Endothelial cell of umbilical vein (primary cell): ENCODE results near the gene MAB21L2. TPM values are rescaled to one million over a fixed set of nuclear protein-coding genes. Genes with fewer than 3 reads are reported as not detected.

Source experiments
- BruUV-seq: library from RNA; stranded (reverse); fragments of 400-500 nt; replicated peaks from 2 replicates; lab custom pipeline; 2021; lab: Mats Ljungman, UMichigan
- CTCF ChIA-PET: fragments of 300-600, 350-600 bp; sonication (Branson Sonifier 250); formaldehyde crosslinking; loops from one replicate; lab custom pipeline; 2021; ENCODE audit warnings: antibody characterized with exemption, inconsistent platforms; lab: Charles Lee
- POLR2A ChIA-PET: fragments of 300-600, 350-600 bp; sonication (Branson Sonifier 250); formaldehyde crosslinking; loops from one replicate; lab custom pipeline; 2021; ENCODE audit warnings: antibody characterized with exemption, inconsistent platforms; lab: Charles Lee
- DNase-seq: peaks from one replicate; pipeline ENCODE4 v3.0.0-alpha.2; 2011; ENCODE audit warnings: low read depth, low spot score
- FAIRE-seq: peaks from 2 replicates; lab custom pipeline; 2011; peaks lifted over from hg19 to GRCh38; lab: Jason Lieb, UNC
- H2AFZ ChIP-seq: 2 replicates; pipeline ENCODE4 v1.6.0; 2012; ENCODE audit warnings: low read depth, low read length, control low read depth, inconsistent platforms
- H3K27ac ChIP-seq: 2 replicates; pipeline ENCODE4 v1.5.1; 2011; ENCODE audit warnings: low read depth, mild to moderate bottlenecking, control low read depth, low read length, moderate library complexity; ENCODE audit not compliant: insufficient read depth
- H3K27me3 ChIP-seq, 2 experiments: 2 replicates each; pipeline versions ENCODE4 v1.6.0 to v1.6.1; 2011; ENCODE audit warnings: low read length in 2 of 2, mixed read lengths in 1 of 2; ENCODE audit not compliant: control insufficient read depth in 2 of 2, insufficient read depth in 2 of 2
- H3K36me3 ChIP-seq, 2 experiments: 2 replicates in 1 of 2; 3 replicates in 1 of 2; pipeline ENCODE4 v1.5.1; 2011; ENCODE audit warnings: low read length in 2 of 2, mild to moderate bottlenecking in 1 of 2, moderate library complexity in 1 of 2; ENCODE audit not compliant: control insufficient read depth in 2 of 2, insufficient read depth in 2 of 2; ENCODE audit errors: extremely low read depth in 1 of 2
- H3K4me1 ChIP-seq: 3 replicates; pipeline ENCODE4 v1.5.1; 2011; ENCODE audit warnings: mild to moderate bottlenecking, low read length; ENCODE audit not compliant: control insufficient read depth, insufficient read depth; ENCODE audit errors: extremely low read depth
- H3K4me2 ChIP-seq: 2 replicates; pipeline ENCODE4 v1.6.1; 2011; ENCODE audit warnings: low read length, control low read depth, mixed read lengths; ENCODE audit not compliant: insufficient read depth
- H3K4me3 ChIP-seq, 3 experiments: fragments of 200-600 bp in 1 of 3; sonication (generic), shearing (Covaris generic) in 1 of 3; replicated peaks in 1 of 3; 2 replicates each; pipeline ENCODE4 v1.5.1; 2011 to 2016; ENCODE audit warnings: control low read depth in 3 of 3, low read length in 3 of 3, mild to moderate bottlenecking in 2 of 3, inconsistent platforms in 1 of 3, low read depth in 1 of 3, moderate library complexity in 1 of 3; ENCODE audit not compliant: insufficient read depth in 1 of 3
- H3K79me2 ChIP-seq: 2 replicates; pipeline ENCODE4 v1.6.0; 2012; ENCODE audit warnings: low read length, inconsistent platforms; ENCODE audit not compliant: control insufficient read depth, insufficient read depth
- H3K9ac ChIP-seq: replicated peaks from 2 replicates; pipeline ENCODE3; 2011; ENCODE audit warnings: low read length, control low read depth; ENCODE audit not compliant: insufficient read depth; ENCODE audit errors: extremely low read depth
- H3K9me1 ChIP-seq: replicated peaks from 3 replicates; pipeline ENCODE4 v1.6.0; 2011; ENCODE audit warnings: mild to moderate bottlenecking, low read length; ENCODE audit not compliant: control insufficient read depth, insufficient read depth; ENCODE audit errors: extremely low read depth
- H3K9me3 ChIP-seq: replicated peaks from 2 replicates; pipeline ENCODE4 v1.5.1; 2012; ENCODE audit warnings: low read length, inconsistent platforms; ENCODE audit not compliant: control insufficient read depth, insufficient read depth
- H4K20me1 ChIP-seq: replicated peaks from 2 replicates; pipeline ENCODE3; 2011; ENCODE audit warnings: mild to moderate bottlenecking, low read length; ENCODE audit not compliant: control insufficient read depth, insufficient read depth; ENCODE audit errors: extremely low read depth
- CTCF ChIP-seq, 2 donors: IDR thresholded peaks; 1 replicate in 1 of 2; 2 replicates in 1 of 2; pipeline ENCODE4 v1.5.1; 2011; ENCODE audit warnings: low read length in 2 of 2, mild to moderate bottlenecking in 2 of 2, moderate library complexity in 2 of 2, control low read depth in 1 of 2, inconsistent platforms in 1 of 2, low read depth in 1 of 2; ENCODE audit not compliant: insufficient read depth in 1 of 2; ENCODE audit errors: extremely low read depth in 1 of 2
- EZH2 ChIP-seq: IDR thresholded peaks from 2 replicates; pipeline ENCODE4 v1.6.1; 2012; ENCODE audit warnings: borderline replicate concordance, low read depth, mild to moderate bottlenecking, moderate library complexity, low read length, inconsistent platforms; ENCODE audit not compliant: severe bottlenecking
- FOS ChIP-seq: IDR thresholded peaks from 2 replicates; pipeline ENCODE4 v1.6.1; 2011; ENCODE audit warnings: mild to moderate bottlenecking, low read length, moderate library complexity, borderline replicate concordance; ENCODE audit not compliant: insufficient read depth
- GATA2 ChIP-seq: IDR thresholded peaks from 2 replicates; pipeline ENCODE4 v1.7.0; 2011; ENCODE audit warnings: low read depth, mild to moderate bottlenecking, moderate library complexity, mixed read lengths, low read length; ENCODE audit not compliant: insufficient read length, insufficient read depth
- JUN ChIP-seq: IDR thresholded peaks from 2 replicates; pipeline ENCODE4 v1.6.1; 2011; ENCODE audit warnings: borderline replicate concordance, low read depth; ENCODE audit not compliant: insufficient read length, insufficient read depth
- MAX ChIP-seq: IDR thresholded peaks from 2 replicates; pipeline ENCODE4 v1.6.1; 2011; ENCODE audit not compliant: insufficient read depth, insufficient read length
- MYC ChIP-seq: IDR thresholded peaks from one replicate; pipeline ENCODE4 v1.6.1; 2011; ENCODE audit warnings: mild to moderate bottlenecking, low read depth, low read length
- POLR2A ChIP-seq: IDR thresholded peaks from 2 replicates; pipeline ENCODE4 v1.6.1; 2012; ENCODE audit warnings: low read depth, mild to moderate bottlenecking, control low read depth, low read length
- POLR2AphosphoS5 ChIP-seq: IDR thresholded peaks from 2 replicates; pipeline ENCODE4 v1.6.1; 2012; ENCODE audit warnings: low read depth, mild to moderate bottlenecking, control low read depth, low read length, moderate library complexity; ENCODE audit not compliant: insufficient read depth
- dilution Hi-C: fragments of 300-500 bp; cut with MboI; formaldehyde crosslinking; loops from one replicate; pipeline ENCODE4 v1.15.0; 2019; ENCODE audit warnings: low sequenced_read_pairs; ENCODE audit not compliant: extremely low pct_ligation_motif_present
- intact Hi-C: fragments of 100-400 bp; cut with micrococcal nuclease; formaldehyde crosslinking; loops from one replicate; pipeline ENCODE4 v1.10.0; 2022
- polyA plus RNA-seq, 4 experiments: library from polyadenylated mRNA; depleted of rRNA in 3 of 4; stranded (reverse) in 3 of 4; unstranded in 1 of 4; fragments of >200 nt; gene quantifications; 2 replicates each; pipeline versions ENCODE4 v1.2.1 to v1.2.3, GENCODE V29; 2011 to 2012; ENCODE audit warnings: missing spikeins in 1 of 4
- total RNA-seq: library from RNA; stranded (reverse); gene quantifications from 2 replicates; pipeline ENCODE4 v1.2.3, GENCODE V29; 2021

MAB21L2 gene
- total and polyA plus RNA-seq, 2 donors (not counting 3 experiments of a cell fraction or from before 2014, with no cell fraction given): not detected

- H3K27ac ChIP-seq: no peak overlapping the region
- POLR2A ChIA-PET: no interaction called here
- no peak overlapping the region for H2AFZ ChIP-seq
- H3K4me3 ChIP-seq: no peak overlapping the region
- H3K9me3 ChIP-seq: no peaks in the 10 kb centered on the region
- H3K9me1 ChIP-seq: no peaks in the 10 kb centered on the region
- no TSS peak for BruUV-seq
- no peak for TF ChIP-seq POLR2AphosphoS5
- no peak for TF ChIP-seq FOS
- no peak for TF ChIP-seq GATA2
- no peak for TF ChIP-seq CTCF (IDR thresholded peaks at IDR 0.05; ENCODE audit: extremely low read depth in 1 of 2, insufficient read depth in 1 of 2, low read depth in 1 of 2, low read length in 2 of 2)
- no peak for TF ChIP-seq POLR2A
- no peak for TF ChIP-seq JUN
- no peak for TF ChIP-seq MYC
- no peak for TF ChIP-seq MAX
- TF ChIP-seq EZH2: no peak
- no peaks in the 10 kb centered on the region for H3K79me2 ChIP-seq
- DNase-seq: no peak
- H3K4me1 ChIP-seq: no peaks in the 10 kb centered on the region
- H4K20me1 ChIP-seq: no peaks in the 10 kb centered on the region
- no peak overlapping the region for H3K4me2 ChIP-seq
- H3K9ac ChIP-seq: no peak overlapping the region
- H3K36me3 ChIP-seq: no peaks in the 10 kb centered on the region
- no peaks in the 10 kb centered on the region for H3K27me3 ChIP-seq
- dilution Hi-C loops: no loop called here
- CTCF ChIA-PET: no interaction called here
- FAIRE-seq: no peak
- intact Hi-C loops: loop anchor here (5.0 kb wide), 2 partner anchors 274 to 584 kb away; no protein-coding TSS in a partner anchor
These were observed 305 bp upstream of the MAB21L2 start for GRCh38 chr4:150581641-150582051.
